SU-DHL-6 (cell line): Measurements from ENCODE around the gene PHACTR1.

Source experiments
- H2AFZ ChIP-seq: fragments of 200-600 bp; sonication (generic); 2 replicates; pipeline ENCODE4 v1.6.1; 2014; ENCODE audit warnings: low read depth, mild to moderate bottlenecking, moderate library complexity, mixed read lengths, antibody characterized with exemption, low read length; ENCODE audit not compliant: severe bottlenecking
- H3F3A ChIP-seq: fragments of 200-600 bp; shearing (Covaris generic); 2 replicates; pipeline ENCODE4 v1.6.0; 2016; ENCODE audit warnings: antibody characterized with exemption, mild to moderate bottlenecking; ENCODE audit not compliant: insufficient read depth
- H3K27ac ChIP-seq: fragments of 200-600 bp; sonication (generic); 2 replicates; pipeline ENCODE4 v1.5.1; 2016; ENCODE audit warnings: low read depth, mild to moderate bottlenecking, low read length, moderate library complexity, mixed read lengths
- H3K27me3 ChIP-seq: fragments of 200-600 bp; sonication (generic), shearing (Covaris generic); 2 replicates; pipeline ENCODE4 v1.6.0; 2014; ENCODE audit warnings: mild to moderate bottlenecking, low read length
- H3K36me3 ChIP-seq: fragments of 200-600 bp; sonication (generic); 2 replicates; pipeline ENCODE4 v1.6.1; 2014; ENCODE audit warnings: mild to moderate bottlenecking, low read length, mixed read lengths
- H3K4me2 ChIP-seq: fragments of 300-600, 200-600 bp; shearing (Covaris generic), sonication (generic); 2 replicates; pipeline ENCODE4 v1.6.0; 2014; ENCODE audit warnings: low read length, low read depth, mild to moderate bottlenecking; ENCODE audit not compliant: poor library complexity, severe bottlenecking
- H3K4me3 ChIP-seq: fragments of 200-600 bp; sonication (generic); 2 replicates; pipeline ENCODE4 v1.5.1; 2014; ENCODE audit warnings: antibody characterized with exemption, low read length, mild to moderate bottlenecking, mixed read lengths; ENCODE audit not compliant: insufficient read depth, poor library complexity, severe bottlenecking
- H3K79me2 ChIP-seq: fragments of 200-600 bp; sonication (generic); 2 replicates; pipeline ENCODE4 v1.6.1; 2014; ENCODE audit warnings: mild to moderate bottlenecking, low read length, moderate library complexity; ENCODE audit not compliant: insufficient read depth
- H3K9ac ChIP-seq: fragments of 200-600 bp; sonication (generic); 2 replicates; pipeline ENCODE4 v1.7.0; 2014; ENCODE audit warnings: mild to moderate bottlenecking, low read length
- H3K9me2 ChIP-seq: fragments of 200-600 bp; sonication (generic); replicated peaks from 2 replicates; pipeline ENCODE4 v1.6.1; 2014; ENCODE audit warnings: low read length; ENCODE audit not compliant: insufficient read depth
- H3K9me3 ChIP-seq: fragments of 200-600 bp; sonication (generic); 2 replicates; pipeline ENCODE4 v1.6.1; 2014; ENCODE audit warnings: low read length, mixed read lengths; ENCODE audit not compliant: insufficient read depth
- H4K20me1 ChIP-seq: fragments of 200-600 bp; sonication (generic); 2 replicates; pipeline ENCODE4 v1.6.1; 2014; ENCODE audit warnings: low read depth, mild to moderate bottlenecking, antibody characterized with exemption, low read length, moderate library complexity, mixed read lengths
- EZH2phosphoT487 ChIP-seq: fragments of 200-600 bp; sonication (generic), shearing (Covaris generic); conservative IDR thresholded peaks from 2 replicates; pipeline ENCODE4 v1.6.1; 2018; ENCODE audit warnings: mild to moderate bottlenecking, antibody characterized with exemption, low read length, moderate library complexity, mixed read lengths
- TF ChIP-seq, protein P1 (sequence below): fragments of 200-600 bp; sonication (generic); IDR thresholded peaks from one replicate; pipeline ENCODE4 v1.5.1; 2017; ENCODE audit warnings: antibody characterized with exemption, mild to moderate bottlenecking, low read length, moderate library complexity; ENCODE audit not compliant: insufficient read depth, poor library complexity, severe bottlenecking

Gene PHACTR1

DNA sequence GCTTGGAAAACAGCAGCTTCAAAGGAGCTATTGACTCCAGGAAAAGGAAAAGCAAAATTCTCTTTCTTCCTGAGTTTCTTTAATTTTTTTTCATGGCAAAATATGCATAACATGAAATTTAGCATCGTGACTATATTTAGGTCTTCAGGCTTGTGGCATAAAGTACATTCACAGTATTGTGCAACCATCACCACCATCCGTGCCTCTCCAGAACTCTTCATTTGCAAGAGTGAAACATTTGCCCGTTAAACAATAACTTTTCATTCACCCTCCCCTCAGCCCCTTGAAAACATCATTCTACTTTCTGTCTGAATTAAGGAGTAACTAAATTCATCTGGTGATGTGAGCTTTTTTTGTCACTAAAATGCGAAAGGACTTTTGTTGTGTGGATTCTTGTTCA is 251.7 kb downstream of the PHACTR1 start:
- TF ChIP-seq, protein P1, sequence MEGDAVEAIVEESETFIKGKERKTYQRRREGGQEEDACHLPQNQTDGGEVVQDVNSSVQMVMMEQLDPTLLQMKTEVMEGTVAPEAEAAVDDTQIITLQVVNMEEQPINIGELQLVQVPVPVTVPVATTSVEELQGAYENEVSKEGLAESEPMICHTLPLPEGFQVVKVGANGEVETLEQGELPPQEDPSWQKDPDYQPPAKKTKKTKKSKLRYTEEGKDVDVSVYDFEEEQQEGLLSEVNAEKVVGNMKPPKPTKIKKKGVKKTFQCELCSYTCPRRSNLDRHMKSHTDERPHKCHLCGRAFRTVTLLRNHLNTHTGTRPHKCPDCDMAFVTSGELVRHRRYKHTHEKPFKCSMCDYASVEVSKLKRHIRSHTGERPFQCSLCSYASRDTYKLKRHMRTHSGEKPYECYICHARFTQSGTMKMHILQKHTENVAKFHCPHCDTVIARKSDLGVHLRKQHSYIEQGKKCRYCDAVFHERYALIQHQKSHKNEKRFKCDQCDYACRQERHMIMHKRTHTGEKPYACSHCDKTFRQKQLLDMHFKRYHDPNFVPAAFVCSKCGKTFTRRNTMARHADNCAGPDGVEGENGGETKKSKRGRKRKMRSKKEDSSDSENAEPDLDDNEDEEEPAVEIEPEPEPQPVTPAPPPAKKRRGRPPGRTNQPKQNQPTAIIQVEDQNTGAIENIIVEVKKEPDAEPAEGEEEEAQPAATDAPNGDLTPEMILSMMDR, result no peak
- no peak for TF ChIP-seq EZH2phosphoT487
- H3K9ac ChIP-seq, result no peak overlapping the region

DNA sequence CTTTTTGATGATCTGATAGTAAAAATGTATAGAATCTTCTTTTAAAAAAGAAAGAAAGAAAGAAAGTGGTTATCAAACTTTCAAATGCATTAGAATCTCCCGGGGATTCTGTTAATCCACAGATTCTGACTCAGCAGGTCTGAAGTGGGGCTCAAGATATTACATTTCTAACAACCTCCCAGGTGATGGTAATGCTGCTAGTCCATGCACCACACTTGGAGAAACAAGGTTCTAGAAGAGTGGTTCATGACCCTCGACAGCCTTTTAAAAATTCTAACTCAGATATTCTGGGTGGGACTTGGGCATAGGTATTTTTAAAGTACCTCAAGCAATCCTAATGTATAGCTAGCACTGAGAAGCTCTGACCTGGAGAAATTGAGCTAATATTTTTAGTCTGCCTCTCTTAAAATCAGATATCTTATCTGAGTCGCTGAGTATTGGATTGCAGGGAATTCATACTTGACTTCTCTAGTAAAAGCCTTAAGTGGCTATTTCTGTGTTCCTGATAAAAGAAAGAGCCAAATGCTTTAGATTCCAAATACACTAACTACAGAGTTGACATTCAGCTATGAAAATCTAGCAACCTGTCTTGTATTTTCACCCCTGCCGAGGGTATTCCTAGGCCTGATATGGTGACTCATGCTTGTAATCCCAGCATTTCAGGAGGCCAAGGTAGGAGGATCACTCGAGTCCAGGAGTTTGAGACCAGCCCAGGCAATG is 252.4 kb downstream of the PHACTR1 start:
- Histone ChIP-seq H2AFZ (no peak overlapping the region), H3K27ac (no peak overlapping the region), H3K79me2 (no peaks in the 10 kb centered on the region), H3K4me3 (no peak overlapping the region), H3K36me3 (no peaks in the 10 kb centered on the region), H3F3A (no peaks in the 10 kb centered on the region), H3K9ac (no peak overlapping the region), H3K27me3 (0 out of 2 replicates have a peak, but pooled peaks cover 2% of the 10 kb centered on the region), H3K9me2 (no peaks in the 10 kb centered on the region), H3K4me2 (no peak overlapping the region), H3K9me3 (no peaks in the 10 kb centered on the region), H4K20me1 (no peaks in the 10 kb centered on the region)
- TF ChIP-seq, protein P1, result no peak
- TF ChIP-seq EZH2phosphoT487, result no peak

More for the DNA sequence above, 251.7 kb downstream of the PHACTR1 start:
- no peaks in the 10 kb centered on the region for H3K9me2 ChIP-seq
- H4K20me1 ChIP-seq, result no peaks in the 10 kb centered on the region
- H3K27ac ChIP-seq, result no peak overlapping the region
- no peak overlapping the region for H3K4me3 ChIP-seq
- no peaks in the 10 kb centered on the region for H3K9me3 ChIP-seq
- H3F3A ChIP-seq, result no peaks in the 10 kb centered on the region
- H3K27me3 ChIP-seq, result no peaks in the 10 kb centered on the region
- H3K4me2 ChIP-seq, result no peak overlapping the region
- H2AFZ ChIP-seq, result no peak overlapping the region
- H3K36me3 ChIP-seq, result no peaks in the 10 kb centered on the region
- no peaks in the 10 kb centered on the region for H3K79me2 ChIP-seq

GRCh38 chr6:12969966-12970365 is 253.4 kb downstream of the PHACTR1 start:
- Histone ChIP-seq H4K20me1 (no peaks in the 10 kb centered on the region), H3K79me2 (no peaks in the 10 kb centered on the region), H3F3A (no peaks in the 10 kb centered on the region), H3K9ac (no peak overlapping the region), H3K9me3 (no peaks in the 10 kb centered on the region), H3K27ac (no peak overlapping the region), H2AFZ (no peak overlapping the region), H3K4me3 (no peak overlapping the region), H3K9me2 (no peaks in the 10 kb centered on the region), H3K36me3 (no peaks in the 10 kb centered on the region), H3K27me3 (0 out of 2 replicates have a peak, but pooled peaks cover 2% of the 10 kb centered on the region), H3K4me2 (no peak overlapping the region)
- TF ChIP-seq, protein P1, result no peak
- TF ChIP-seq EZH2phosphoT487, result no peak
